OCI-LY7 (cell line): ENCODE measurements around the gene GPR31. TPM values are rescaled to one million over a fixed set of nuclear protein-coding genes. Genes with fewer than 3 reads are reported as not detected.

Experiments used
- BruUV-seq: library from RNA; stranded (reverse); fragments of 400-500 nt; replicated peaks from 2 replicates; lab custom pipeline; 2021; lab: Mats Ljungman, UMichigan
- CTCF ChIA-PET: fragments of 300-600 bp; sonication (Branson Sonifier 250); formaldehyde crosslinking; loops from one replicate; lab custom pipeline; 2022; ENCODE audit warnings: antibody characterized with exemption; ENCODE audit not compliant: unreplicated experiment; lab: Charles Lee
- POLR2A ChIA-PET: fragments of 300-600 bp; sonication (Branson Sonifier 250); formaldehyde crosslinking; loops from one replicate; lab custom pipeline; 2022; ENCODE audit warnings: antibody characterized with exemption; lab: Charles Lee
- DNase-seq: peaks from one replicate; pipeline ENCODE4 v3.0.0-alpha.2; 2015; ENCODE audit warnings: low spot score
- H2AFZ ChIP-seq: fragments of 200-600 bp; sonication (generic), shearing (Covaris generic); 2 replicates; pipeline ENCODE4 v1.6.1; 2014; ENCODE audit warnings: mild to moderate bottlenecking, antibody characterized with exemption, low read length, moderate library complexity
- H3K27ac ChIP-seq: fragments of 200-600 bp; sonication (generic); 2 replicates; pipeline ENCODE4 v1.5.1; 2014; ENCODE audit warnings: mixed run types, low read depth, mild to moderate bottlenecking, moderate library complexity, low read length, inconsistent platforms; ENCODE audit not compliant: poor library complexity, severe bottlenecking
- H3K36me3 ChIP-seq: fragments of 200-600 bp; sonication (generic); 2 replicates; pipeline ENCODE4 v1.6.1; 2014; ENCODE audit warnings: mild to moderate bottlenecking, antibody characterized with exemption, low read length, moderate library complexity, mixed read lengths; ENCODE audit not compliant: insufficient read depth
- H3K4me1 ChIP-seq: fragments of 200-600 bp; sonication (generic); 2 replicates; pipeline ENCODE4 v1.5.1; 2014; ENCODE audit warnings: mild to moderate bottlenecking, low read length; ENCODE audit not compliant: insufficient read depth, poor library complexity, severe bottlenecking
- H3K4me2 ChIP-seq: fragments of 200-600 bp; sonication (generic); 2 replicates; pipeline ENCODE4 v1.6.1; 2014; ENCODE audit warnings: mild to moderate bottlenecking, low read length
- H3K4me3 ChIP-seq: fragments of 200-600 bp; sonication (generic); 2 replicates; pipeline ENCODE4 v1.5.1; 2014; ENCODE audit warnings: mild to moderate bottlenecking, low read depth, low read length; ENCODE audit not compliant: poor library complexity, severe bottlenecking
- H3K79me2 ChIP-seq: fragments of 200-600 bp; sonication (generic); 2 replicates; pipeline ENCODE4 v1.6.1; 2016; ENCODE audit warnings: low read depth, mild to moderate bottlenecking, low read length, moderate library complexity, mixed read lengths; ENCODE audit not compliant: insufficient read depth
- H3K9me2 ChIP-seq: fragments of 200-600 bp; sonication (generic); 2 replicates; pipeline ENCODE4 v1.6.1; 2016; ENCODE audit warnings: mild to moderate bottlenecking, low read length, mixed read lengths; ENCODE audit not compliant: insufficient read depth
- H3K9me3 ChIP-seq: fragments of 200-600 bp; sonication (generic); 2 replicates; pipeline ENCODE4 v1.6.1; 2014; ENCODE audit warnings: mild to moderate bottlenecking, mixed run types, low read length, mixed read lengths
- H4K20me1 ChIP-seq: fragments of 200-600 bp; sonication (generic); 2 replicates; pipeline ENCODE4 v1.6.1; 2014; ENCODE audit warnings: mild to moderate bottlenecking, antibody characterized with exemption, low read length, moderate library complexity, mixed read lengths; ENCODE audit not compliant: insufficient read depth
- CTCF ChIP-seq: fragments of 200-600 bp; sonication (generic); conservative IDR thresholded peaks from 2 replicates; pipeline ENCODE4 v1.5.1; 2014; ENCODE audit warnings: mild to moderate bottlenecking, antibody characterized with exemption, low read length, moderate library complexity, mixed read lengths
- EZH2phosphoT487 ChIP-seq: fragments of 200-600 bp; sonication (generic); IDR thresholded peaks from 2 replicates; pipeline ENCODE4 v1.6.1; 2018; ENCODE audit warnings: low read depth, borderline replicate concordance, mild to moderate bottlenecking, mixed run types, antibody characterized with exemption, low read length, moderate library complexity, mixed read lengths
- intact Hi-C: fragments of 100-400 bp; cut with micrococcal nuclease; formaldehyde crosslinking; loops from one replicate; pipeline ENCODE4 v1.10.0; 2022; ENCODE audit not compliant: unreplicated experiment
- total RNA-seq, 2 experiments: library from RNA; depleted of rRNA in 1 of 2; stranded (reverse); fragments of >200 nt in 1 of 2; shearing (Covaris generic) in 1 of 2; gene quantifications; 2 replicates each; pipeline ENCODE4 v1.2.3, GENCODE V29; 2014 to 2022

Gene GPR31
- total RNA-seq, 2 experiments from 2014 or later: not detected

GRCh38 chr6:167125410-167125809, 32.4 kb downstream of the GPR31 start:
- no peak for DNase-seq
- no peak overlapping the region for H3K27ac ChIP-seq
- H3K4me1 ChIP-seq: peaks cover 70% of the 10 kb centered on the region
- TF ChIP-seq CTCF: no peak
- TF ChIP-seq EZH2phosphoT487: no peak
- BruUV-seq: no TSS peak
- intact Hi-C loops: no loop called here
- H3K79me2 ChIP-seq: no peaks in the 10 kb centered on the region
- H3K4me3 ChIP-seq: no peak overlapping the region
- no peaks in the 10 kb centered on the region for H4K20me1 ChIP-seq
- H3K36me3 ChIP-seq: no peaks in the 10 kb centered on the region; the same call in 1 of the 2 replicates
- no peaks in the 10 kb centered on the region for H3K9me3 ChIP-seq
- H3K9me2 ChIP-seq: no peaks in the 10 kb centered on the region
- POLR2A ChIA-PET: interaction anchor here (4.5 to 8.0 kb wide), 2 partner anchors 10 to 34 kb away, joined by 34 to 96 read pairs; no protein-coding TSS in a partner anchor
- H2AFZ ChIP-seq: no peak overlapping the region
- CTCF ChIA-PET: interaction anchor here (0.6 kb wide), 1 partner anchor 12 kb away, joined by 3 read pairs; no protein-coding TSS in a partner anchor
- H3K4me2 ChIP-seq: no peak overlapping the region

GRCh38 chr6:167124753-167125152, 33.0 kb downstream of the GPR31 start:
- Histone ChIP-seq H3K4me3 (no peak overlapping the region), H3K4me2 (peak overlapping the region; percentile 63; the same call in 1 of the 2 replicates), H3K4me1 (peaks cover 70% of the 10 kb centered on the region)

More at GRCh38 chr6:167124753-167125152, 33.0 kb downstream of the GPR31 start:
- H3K9me3 ChIP-seq: no peaks in the 10 kb centered on the region
- no peak for TF ChIP-seq EZH2phosphoT487
- no peak for TF ChIP-seq CTCF
- no peaks in the 10 kb centered on the region for H3K9me2 ChIP-seq
- H4K20me1 ChIP-seq: no peaks in the 10 kb centered on the region
- DNase-seq: no peak
- no peaks in the 10 kb centered on the region for H3K79me2 ChIP-seq
- no TSS peak for BruUV-seq
- no peaks in the 10 kb centered on the region; the same call in 1 of the 2 replicates for H3K36me3 ChIP-seq
- POLR2A ChIA-PET: interaction anchor here (0.7 to 8.0 kb wide), 13 partner anchors 10 to 849 kb away, joined by 3 to 96 read pairs (median 6); no protein-coding TSS in a partner anchor
- intact Hi-C loops: no loop called here
- H2AFZ ChIP-seq: no peak overlapping the region
- CTCF ChIA-PET: interaction anchor here (0.5 to 0.6 kb wide), 2 partner anchors 11 to 12 kb away, joined by 3 read pairs; no protein-coding TSS in a partner anchor
- peak overlapping the region; percentile 9 for H3K27ac ChIP-seq
